Right lobe of liver (tissue), 6 donors: Measurements from ENCODE around the gene CALD1. TPM values are rescaled to one million over a fixed set of nuclear protein-coding genes. Genes with fewer than 3 reads are reported as not detected.

Experiments used
- ATAC-seq, 4 donors: fragments of 200-7000 bp; cut with Tn5 transposase; one replicate each; pipeline ENCODE4 v1.9.1; 2020; ENCODE audit warnings: mild to moderate bottlenecking in 4 of 4, moderate library complexity in 4 of 4
- DNase-seq, 3 donors: peaks; one replicate each; pipeline ENCODE4 v3.0.0-alpha.2; 2020
- H3K27ac ChIP-seq, 3 donors: fragments of 200-600 bp; one replicate each; pipeline ENCODE4 v1.8.0; 2022
- H3K27me3 ChIP-seq, 2 donors: fragments of 200-600 bp; one replicate each; pipeline ENCODE4 v1.8.0; 2022
- H3K36me3 ChIP-seq, 4 donors: fragments of 200-600 bp; sonication (generic) in 1 of 4; one replicate each; pipeline versions ENCODE4 v1.5.1 to v1.8.0; 2017 to 2022; ENCODE audit warnings: control low read depth in 1 of 4
- H3K4me1 ChIP-seq, 4 donors: fragments of 200-600 bp; sonication (generic) in 1 of 4; one replicate each; pipeline versions ENCODE4 v1.5.1 to v1.8.0; 2017 to 2022; ENCODE audit warnings: control low read depth in 1 of 4
- H3K4me3 ChIP-seq, 3 donors: fragments of 200-600 bp; one replicate each; pipeline ENCODE4 v1.8.0; 2022
- H3K9me3 ChIP-seq, 4 donors: fragments of 200-600 bp; sonication (generic) in 1 of 4; one replicate each; pipeline versions ENCODE4 v1.5.1 to v1.8.0; 2017 to 2022; ENCODE audit warnings: control low read depth in 1 of 4
- CTCF ChIP-seq, 4 donors: fragments of 200-600 bp in 3 of 4; fragments of 450-650 bp in 1 of 4; IDR thresholded peaks; one replicate each; pipeline versions ENCODE4 v1.5.1 to v1.8.0; 2016 to 2022; ENCODE audit warnings: antibody characterized with exemption in 4 of 4, mild to moderate bottlenecking in 2 of 4
- POLR2A ChIP-seq: fragments of 450-650 bp; IDR thresholded peaks from one replicate; pipeline ENCODE4 v1.6.1; 2017; ENCODE audit warnings: antibody characterized with exemption, mild to moderate bottlenecking
- WGBS: methylation state at CpG from one replicate; pipeline ENCODE4 v1.1.6; 2018; ENCODE audit warnings: low coverage, low lambda C conversion rate; ENCODE audit not compliant: insufficient coverage; ENCODE audit errors: missing lambda C conversion rate; 5-methylcytosine and 5-hydroxymethylcytosine counted together
- intact Hi-C, 2 donors: fragments of 100-400 bp; cut with DNase I; formaldehyde crosslinking; loops; one replicate each; pipeline versions ENCODE4 v1.11.2 to v1.14.1; 2022
- total RNA-seq, 6 experiments: library from RNA; depleted of rRNA in 2 of 6; stranded (reverse); fragments of >200 nt in 2 of 6; fragmentation: NEBNext Ultra II Directional in 3 of 6; extraction: Animal tissue kit (Norgen Biotek cat#: 25700) in 3 of 6; gene quantifications; one replicate each; pipeline versions ENCODE4 v1.1.0 to v1.2.4, GENCODE V29; 2016 to 2023
- donor health status: DM: no; HTN: yes; CAD: no.
- donor health status: DM: no; HTN: no; CAD: no.
- donor health status: DM: no; HTN: no; CAD: no.
- donor health status: DM: no; HTN: yes; CAD: no.
- donor health status: DM: no; HTN: yes; CAD: no.

The CALD1 gene
- total RNA-seq, 6 experiments from 2014 or later: 110 to 181 (median 131) TPM

- H3K4me3 ChIP-seq: no peak overlapping the region
- no peak for DNase-seq
- H3K9me3 ChIP-seq: no peaks in the 10 kb centered on the region
- H3K27me3 ChIP-seq: no peaks in the 10 kb centered on the region
- WGBS: 71% methylated on average over 4 of the region's 5 CpGs
- H3K36me3 ChIP-seq: peaks cover 0 to 5% (median 0%) of the 10 kb centered on the region in 4 donors
- no peak for TF ChIP-seq CTCF (IDR thresholded peaks at IDR 0.05)
- TF ChIP-seq POLR2A: no peak
- intact Hi-C loops: no loop called here
- peaks cover 0 to 5% (median 0%) of the 10 kb centered on the region in 4 donors for H3K4me1 ChIP-seq
- H3K27ac ChIP-seq: no peak overlapping the region
- no peak for ATAC-seq
These were observed 146.3 kb downstream of the CALD1 start for GRCh38 chr7:134925766-134926165.

- 91% methylated on average over 1 of the region's 1 CpG for WGBS
These were observed 147.0 kb downstream of the CALD1 start for GRCh38 chr7:134926396-134926795.

DNA sequence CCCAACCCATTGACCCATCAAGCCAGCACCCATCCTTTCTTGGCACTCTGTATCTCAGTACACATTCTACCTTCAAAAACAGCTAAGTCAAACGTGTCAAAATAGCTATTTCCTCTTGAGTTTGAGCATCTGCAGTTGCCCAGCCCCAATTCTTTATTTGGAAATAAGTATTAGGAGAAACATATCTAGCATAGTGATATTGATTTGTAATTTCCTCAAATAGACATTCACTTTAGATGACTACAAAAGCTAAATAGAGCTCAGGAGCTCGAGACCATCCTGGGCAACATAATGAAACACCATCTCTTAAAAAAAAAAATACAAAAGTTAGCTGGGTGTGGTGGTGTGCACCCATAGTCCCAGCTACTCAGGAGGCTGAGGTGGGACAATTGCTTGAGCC is 147.6 kb downstream of the CALD1 start:
- no peaks in the 10 kb centered on the region for H3K9me3 ChIP-seq
- WGBS: 54% methylated on average over 2 of the region's 2 CpGs
- no peak overlapping the region for H3K27ac ChIP-seq
- ATAC-seq (no peak), DNase-seq (no peak)
- intact Hi-C loops: no loop called here
- H3K4me3 ChIP-seq: no peak overlapping the region
- H3K4me1 ChIP-seq: peaks cover 0 to 12% (median 5%) of the 10 kb centered on the region in 4 donors
- no peaks in the 10 kb centered on the region for H3K27me3 ChIP-seq
- TF ChIP-seq POLR2A (no peak), CTCF (IDR thresholded peaks at IDR 0.05) (no peak)
- peaks cover 0 to 5% (median 0%) of the 10 kb centered on the region in 4 donors for H3K36me3 ChIP-seq

More at GRCh38 chr7:134926396-134926795, 147.0 kb downstream of the CALD1 start:
- H3K9me3 ChIP-seq: no peaks in the 10 kb centered on the region
- no peak overlapping the region for H3K4me3 ChIP-seq
- peaks cover 0 to 5% (median 0%) of the 10 kb centered on the region in 4 donors for H3K36me3 ChIP-seq
- intact Hi-C loops: no loop called here
- peaks cover 0 to 10% (median 3%) of the 10 kb centered on the region in 4 donors for H3K4me1 ChIP-seq
- no peaks in the 10 kb centered on the region for H3K27me3 ChIP-seq
- no peak overlapping the region for H3K27ac ChIP-seq
- DNase-seq: no peak
- no peak for ATAC-seq
- TF ChIP-seq CTCF (IDR thresholded peaks at IDR 0.05): no peak

DNA sequence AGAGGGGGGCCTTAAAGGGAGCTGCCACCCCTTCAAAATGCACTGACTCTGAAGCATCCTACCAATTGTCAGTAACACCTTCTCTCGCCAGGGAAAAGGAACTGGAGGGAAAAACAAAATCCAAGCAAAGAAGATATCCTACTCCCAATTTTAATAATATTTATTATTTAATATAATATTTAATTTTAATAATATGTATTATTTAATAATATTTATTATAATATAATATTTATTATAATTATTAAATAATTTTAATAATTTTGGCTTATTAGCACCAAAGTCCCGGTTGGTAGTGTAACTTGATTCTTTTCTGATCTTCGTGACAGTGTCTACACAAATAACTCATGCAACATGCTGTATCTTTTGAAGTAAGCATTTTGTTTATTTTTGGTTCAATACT is 148.3 kb downstream of the CALD1 start:
- DNase-seq (no peak), ATAC-seq (no peak)
- no peak overlapping the region for H3K27ac ChIP-seq
- 68% methylated on average over 3 of the region's 3 CpGs for WGBS
- H3K36me3 ChIP-seq: peaks cover 0 to 5% (median 0%) of the 10 kb centered on the region in 4 donors
- no peaks in the 10 kb centered on the region for H3K27me3 ChIP-seq
- H3K9me3 ChIP-seq: no peaks in the 10 kb centered on the region
- H3K4me1 ChIP-seq: peaks cover 0 to 12% (median 5%) of the 10 kb centered on the region in 4 donors
- no peak for TF ChIP-seq POLR2A
- TF ChIP-seq CTCF (IDR thresholded peaks at IDR 0.05): no peak
- intact Hi-C loops: no loop called here
- H3K4me3 ChIP-seq: no peak overlapping the region

DNA sequence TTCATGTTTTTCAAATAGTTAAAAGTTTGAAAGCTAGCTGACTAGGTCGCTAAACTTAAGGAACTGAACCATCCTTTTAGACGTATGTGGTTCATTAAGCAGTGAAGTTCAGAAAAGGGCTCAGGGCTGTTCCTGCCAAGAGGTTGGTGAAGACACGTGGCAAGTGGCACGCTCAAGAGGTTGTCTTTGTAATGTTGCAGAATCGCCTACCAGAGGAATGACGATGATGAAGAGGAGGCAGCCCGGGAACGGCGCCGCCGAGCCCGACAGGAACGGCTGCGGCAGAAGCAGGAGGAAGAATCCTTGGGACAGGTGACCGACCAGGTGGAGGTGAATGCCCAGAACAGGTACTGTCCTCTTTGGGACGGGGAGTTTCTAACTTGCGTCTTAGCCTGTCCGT is 149.1 kb downstream of the CALD1 start:
- H3K36me3 ChIP-seq: peaks cover 0 to 13% (median 0%) of the 10 kb centered on the region in 4 donors
- ATAC-seq (no peak), DNase-seq (no peak)
- peaks cover 0 to 12% (median 5%) of the 10 kb centered on the region in 4 donors for H3K4me1 ChIP-seq
- intact Hi-C loops: no loop called here
- H3K27ac ChIP-seq: no peak overlapping the region
- H3K9me3 ChIP-seq: no peaks in the 10 kb centered on the region
- TF ChIP-seq CTCF (IDR thresholded peaks at IDR 0.05) (no peak), POLR2A (no peak)
- 97% methylated on average over 18 of the region's 18 CpGs for WGBS
- H3K27me3 ChIP-seq: no peaks in the 10 kb centered on the region
- no peak overlapping the region for H3K4me3 ChIP-seq
